Measurements from ENCODE around the gene ALCAM. TPM values are rescaled to one million over a fixed set of nuclear protein-coding genes. Genes with fewer than 3 reads are reported as not detected.

Gene ALCAM
- total RNA-seq, 1 experiment from 2014 or later = 32.3 TPM

- no peaks in the 10 kb centered on the region for H3K36me3 ChIP-seq (ENCODE audit: control insufficient read depth, insufficient read depth, low read length)
- DNase-seq (ENCODE audit: low read depth, low spot score) (no peak), ATAC-seq (no peak)
- no peak overlapping the region for H3K27ac ChIP-seq (ENCODE audit: low read length)
- H3K27me3 ChIP-seq (ENCODE audit: control insufficient read depth, insufficient read depth, low read length) = no peaks in the 10 kb centered on the region
- H3K4me1 ChIP-seq (ENCODE audit: control insufficient read depth, insufficient read depth, low read length) = no peaks in the 10 kb centered on the region
- ChIA-PET POLR2A (no interaction called here), CTCF (no interaction called here)
- BruUV-seq (replicated peaks) = no TSS peak
- in situ Hi-C loops (cut with HindIII; ENCODE audit: low pct_unique_long_range_greater_than_20kb, low sequenced_read_pairs) = no loop called here
- TF ChIP-seq CTCF (IDR thresholded peaks at IDR 0.05) = no peak
- TF ChIP-seq TCF7L2 (IDR thresholded peaks at IDR 0.05; ENCODE audit: low read depth, low read length) = no peak
- no peak for TF ChIP-seq REST (IDR thresholded peaks at IDR 0.05; ENCODE audit: insufficient read depth in 1 of 2, low read depth in 2 of 2, low read length in 1 of 2)
- TF ChIP-seq POLR2AphosphoS5 (IDR thresholded peaks at IDR 0.05; ENCODE audit: low read depth, low read length) = no peak
- TF ChIP-seq SIN3A (IDR thresholded peaks at IDR 0.05; ENCODE audit: borderline replicate concordance, insufficient read depth, low read depth, low read length) = no peak
- no peaks in the 10 kb centered on the region for H3K9me3 ChIP-seq (ENCODE audit: control insufficient read depth, insufficient read depth, low read depth, low read length)
- no peak overlapping the region for H3K4me3 ChIP-seq (ENCODE audit: low read depth in 2 of 2, low read length in 2 of 2)
- intact Hi-C loops (cut with micrococcal nuclease; ENCODE audit: unreplicated experiment) = no loop called here
Observed at GRCh38 chr3:105429034-105429762, 62.5 kb downstream of the ALCAM start.

GRCh38 chr3:105430455-105430854 lies 63.7 kb downstream of the ALCAM start:
- BruUV-seq (replicated peaks) = no TSS peak
- Histone ChIP-seq H3K27me3 (ENCODE audit: control insufficient read depth, insufficient read depth, low read length) (no peaks in the 10 kb centered on the region), H3K36me3 (ENCODE audit: control insufficient read depth, insufficient read depth, low read length) (no peaks in the 10 kb centered on the region), H3K4me3 (ENCODE audit: low read depth in 2 of 2, low read length in 2 of 2) (no peak overlapping the region), H3K9me3 (ENCODE audit: control insufficient read depth, insufficient read depth, low read depth, low read length) (no peaks in the 10 kb centered on the region), H3K4me1 (ENCODE audit: control insufficient read depth, insufficient read depth, low read length) (no peaks in the 10 kb centered on the region), H3K27ac (ENCODE audit: low read length) (no peak overlapping the region)
- intact Hi-C loops (cut with micrococcal nuclease; ENCODE audit: unreplicated experiment) (no loop called here), in situ Hi-C loops (cut with HindIII; ENCODE audit: low pct_unique_long_range_greater_than_20kb, low sequenced_read_pairs) (no loop called here)
- ATAC-seq = no peak
- TF ChIP-seq TCF7L2 (IDR thresholded peaks at IDR 0.05; ENCODE audit: low read depth, low read length) (no peak), POLR2AphosphoS5 (IDR thresholded peaks at IDR 0.05; ENCODE audit: low read depth, low read length) (no peak), SIN3A (IDR thresholded peaks at IDR 0.05; ENCODE audit: borderline replicate concordance, insufficient read depth, low read depth, low read length) (no peak), REST (IDR thresholded peaks at IDR 0.05; ENCODE audit: insufficient read depth in 1 of 2, low read depth in 2 of 2, low read length in 1 of 2) (no peak), CTCF (IDR thresholded peaks at IDR 0.05) (no peak)
- ChIA-PET CTCF (no interaction called here), POLR2A (no interaction called here)
- DNase-seq (ENCODE audit: low read depth, low spot score) = no peak

All from Panc1 (cell line).